ENCODE results near the gene SRGAP2B.
"Not testable (repeated sequence)": the region's sequence is repeated elsewhere in the genome, so short reads cannot be mapped to it uniquely, and the experiment has no call there.

Gene SRGAP2B

DNA sequence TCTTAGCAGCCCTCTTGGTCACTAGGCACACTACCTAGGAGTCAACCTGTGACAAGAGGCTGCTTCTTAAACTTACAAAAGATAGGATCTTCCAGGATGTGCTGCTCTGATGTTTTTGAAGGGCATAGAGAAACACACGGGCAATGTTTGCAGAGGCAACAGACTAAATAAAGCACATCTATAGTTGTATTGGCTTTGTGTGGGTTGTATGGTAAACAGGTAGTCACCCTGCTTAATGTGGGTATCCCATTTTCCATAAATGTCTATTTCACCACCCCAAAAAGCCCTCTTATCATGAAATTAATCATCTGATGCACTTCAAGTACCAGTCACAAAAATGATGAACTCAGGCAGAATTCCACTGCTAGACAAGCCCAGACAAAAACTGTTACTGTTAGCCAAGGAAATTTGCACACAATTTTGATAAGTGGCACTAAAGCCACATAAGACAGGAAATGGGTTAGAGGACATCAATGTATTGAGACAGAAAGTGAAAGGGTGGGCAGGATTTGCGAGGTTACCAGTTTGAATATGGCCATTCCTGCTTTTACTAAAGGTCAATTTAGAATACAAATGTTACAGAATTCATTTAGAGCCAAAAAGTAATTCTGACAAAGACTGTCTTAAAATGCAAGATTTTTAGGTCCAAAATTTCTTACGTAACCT, 205.5 kb downstream of the SRGAP2B start:
- not testable (repeated sequence) for DNase-seq

GRCh38 chr1:144883022-144883421, 212.1 kb downstream of the SRGAP2B start:
- not testable (repeated sequence) for DNase-seq

GRCh38 chr1:144882343-144882742, 212.8 kb downstream of the SRGAP2B start:
- DNase-seq, result not testable (repeated sequence)

GRCh38 chr1:144858607-144859006, 236.5 kb downstream of the SRGAP2B start:
- DNase-seq, result not testable (repeated sequence)
